Keratinocyte (primary cell): ENCODE measurements around the gene YWHAB. TPM values are rescaled to one million over a fixed set of nuclear protein-coding genes. Genes with fewer than 3 reads are reported as not detected.

Experiments
- DNase-seq: peaks from one replicate; pipeline ENCODE4 v3.0.0-alpha.2; 2011; ENCODE audit warnings: low read depth, missing footprints, low spot score
- FAIRE-seq: peaks from 2 replicates; lab custom pipeline; 2011; peaks lifted over from hg19 to GRCh38; lab: Jason Lieb, UNC
- H2AFZ ChIP-seq: 2 replicates; pipeline ENCODE4 v1.6.0; 2012; ENCODE audit warnings: low read length, control low read depth, inconsistent platforms; ENCODE audit not compliant: control insufficient read depth
- H3K27ac ChIP-seq: 2 replicates; pipeline ENCODE4 v1.5.1; 2011; ENCODE audit warnings: low read length; ENCODE audit not compliant: control insufficient read depth, insufficient read depth
- H3K27me3 ChIP-seq: 3 replicates; pipeline ENCODE4 v1.6.0; 2011; ENCODE audit warnings: low read length; ENCODE audit not compliant: control insufficient read depth, insufficient read depth; ENCODE audit errors: extremely low read depth
- H3K36me3 ChIP-seq, 2 experiments: 2 replicates in 1 of 2; 3 replicates in 1 of 2; pipeline ENCODE4 v1.5.1; 2011; ENCODE audit warnings: low read length in 2 of 2, mild to moderate bottlenecking in 1 of 2; ENCODE audit not compliant: control insufficient read depth in 2 of 2, insufficient read depth in 2 of 2; ENCODE audit errors: extremely low read depth in 1 of 2
- H3K4me1 ChIP-seq: 3 replicates; pipeline ENCODE4 v1.5.1; 2011; ENCODE audit warnings: low read length; ENCODE audit not compliant: control insufficient read depth, insufficient read depth; ENCODE audit errors: extremely low read depth
- H3K4me2 ChIP-seq: 3 replicates; pipeline ENCODE4 v1.6.0; 2011; ENCODE audit warnings: low read depth, low read length; ENCODE audit not compliant: control insufficient read depth, insufficient read depth; ENCODE audit errors: extremely low read depth
- H3K4me3 ChIP-seq, 3 experiments: fragments of 200-600 bp in 1 of 3; sonication (generic) in 1 of 3; 2 replicates in 2 of 3; 3 replicates in 1 of 3; pipeline ENCODE4 v1.5.1; 2011 to 2016; ENCODE audit warnings: low read length in 3 of 3, mild to moderate bottlenecking in 3 of 3, control low read depth in 2 of 3, inconsistent platforms in 1 of 3, low read depth in 1 of 3, mixed read lengths in 1 of 3, mixed run types in 1 of 3, moderate library complexity in 1 of 3; ENCODE audit not compliant: control insufficient read depth in 2 of 3, insufficient read depth in 2 of 3; ENCODE audit errors: extremely low read depth in 1 of 3
- H3K79me2 ChIP-seq: 2 replicates; pipeline ENCODE4 v1.6.0; 2012; ENCODE audit warnings: low read length; ENCODE audit not compliant: control insufficient read depth, insufficient read depth
- H3K9ac ChIP-seq: 3 replicates; pipeline ENCODE4 v1.6.0; 2011; ENCODE audit warnings: low read length; ENCODE audit not compliant: control insufficient read depth, insufficient read depth; ENCODE audit errors: extremely low read depth
- H3K9me1 ChIP-seq: 3 replicates; pipeline ENCODE4 v1.6.0; 2011; ENCODE audit warnings: low read length; ENCODE audit not compliant: control insufficient read depth, insufficient read depth; ENCODE audit errors: extremely low read depth
- H3K9me3 ChIP-seq: 2 replicates; pipeline ENCODE4 v1.5.1; 2012; ENCODE audit warnings: low read depth, low read length; ENCODE audit not compliant: control insufficient read depth
- H4K20me1 ChIP-seq: 3 replicates; pipeline ENCODE4 v1.6.0; 2011; ENCODE audit warnings: low read length; ENCODE audit not compliant: control insufficient read depth, insufficient read depth; ENCODE audit errors: extremely low read depth
- EZH2 ChIP-seq: IDR thresholded peaks from one replicate; pipeline ENCODE4 v1.6.1; 2012; ENCODE audit warnings: inconsistent platforms, mild to moderate bottlenecking, low read length, moderate library complexity
- dilution Hi-C: fragments of 300-500 bp; cut with MboI; formaldehyde crosslinking; loops from one replicate; pipeline ENCODE4 v1.7.0; 2020; ENCODE audit warnings: low sequenced_read_pairs; ENCODE audit not compliant: extremely low pct_ligation_motif_present
- polyA minus RNA-seq, 3 experiments: library from RNA; depleted of rRNA, polyadenylated mRNA; stranded (reverse); fragments of >200 nt; gene quantifications; 1 replicate in 1 of 3; 2 replicates in 1 of 3; 3 replicates in 1 of 3; pipeline ENCODE4 v1.2.3, GENCODE V29; 2011
- polyA plus RNA-seq, 5 experiments: library from polyadenylated mRNA; depleted of rRNA in 3 of 5; stranded (reverse) in 3 of 5; stranded (forward) in 1 of 5; unstranded in 1 of 5; fragments of >200 nt; gene quantifications; 1 replicate in 1 of 5; 2 replicates in 3 of 5; 3 replicates in 1 of 5; pipeline versions ENCODE4 v1.2.1 to v1.2.3, GENCODE V29; 2011 to 2012; ENCODE audit warnings: missing spikeins in 2 of 5, low read depth in 1 of 5, low replicate concordance in 1 of 5
- TF ChIP-seq, protein P1 (sequence below), 3 experiments: IDR thresholded peaks in 1 of 3; conservative IDR thresholded peaks in 1 of 3; optimal IDR thresholded peaks in 1 of 3; 2 replicates in 2 of 3; 3 replicates in 1 of 3; pipeline versions ENCODE3 to v1.5.1; 2011; ENCODE audit warnings: low read length in 3 of 3, mild to moderate bottlenecking in 3 of 3, moderate library complexity in 2 of 3, control low read depth in 1 of 3, inconsistent platforms in 1 of 3; ENCODE audit not compliant: insufficient read depth in 2 of 3; ENCODE audit errors: extremely low read depth in 1 of 3

Gene YWHAB
- 135 to 269 TPM (median 214 TPM) in 3 replicates for polyA plus RNA-seq
- 384 TPM for polyA plus RNA-seq (2011; ENCODE audit: low read depth)
- polyA plus RNA-seq (2011; cell fraction: cytosol; rRNA removed): 179 and 280 TPM in 2 replicates
- 115 and 146 TPM in 2 replicates for polyA plus RNA-seq (2011; cell fraction: nucleus; rRNA removed)
- 103 and 243 TPM in 2 replicates for polyA plus RNA-seq (2012; ENCODE audit: low replicate concordance)
- 27.3 to 118 TPM (median 68.6 TPM) in 3 replicates for polyA minus RNA-seq
- polyA minus RNA-seq (2011; cell fraction: cytosol; rRNA and poly(A)+ RNA removed): 75.0 TPM
- polyA minus RNA-seq (2011; cell fraction: nucleus; rRNA and poly(A)+ RNA removed): 32.5 and 67.1 TPM in 2 replicates

DNA sequence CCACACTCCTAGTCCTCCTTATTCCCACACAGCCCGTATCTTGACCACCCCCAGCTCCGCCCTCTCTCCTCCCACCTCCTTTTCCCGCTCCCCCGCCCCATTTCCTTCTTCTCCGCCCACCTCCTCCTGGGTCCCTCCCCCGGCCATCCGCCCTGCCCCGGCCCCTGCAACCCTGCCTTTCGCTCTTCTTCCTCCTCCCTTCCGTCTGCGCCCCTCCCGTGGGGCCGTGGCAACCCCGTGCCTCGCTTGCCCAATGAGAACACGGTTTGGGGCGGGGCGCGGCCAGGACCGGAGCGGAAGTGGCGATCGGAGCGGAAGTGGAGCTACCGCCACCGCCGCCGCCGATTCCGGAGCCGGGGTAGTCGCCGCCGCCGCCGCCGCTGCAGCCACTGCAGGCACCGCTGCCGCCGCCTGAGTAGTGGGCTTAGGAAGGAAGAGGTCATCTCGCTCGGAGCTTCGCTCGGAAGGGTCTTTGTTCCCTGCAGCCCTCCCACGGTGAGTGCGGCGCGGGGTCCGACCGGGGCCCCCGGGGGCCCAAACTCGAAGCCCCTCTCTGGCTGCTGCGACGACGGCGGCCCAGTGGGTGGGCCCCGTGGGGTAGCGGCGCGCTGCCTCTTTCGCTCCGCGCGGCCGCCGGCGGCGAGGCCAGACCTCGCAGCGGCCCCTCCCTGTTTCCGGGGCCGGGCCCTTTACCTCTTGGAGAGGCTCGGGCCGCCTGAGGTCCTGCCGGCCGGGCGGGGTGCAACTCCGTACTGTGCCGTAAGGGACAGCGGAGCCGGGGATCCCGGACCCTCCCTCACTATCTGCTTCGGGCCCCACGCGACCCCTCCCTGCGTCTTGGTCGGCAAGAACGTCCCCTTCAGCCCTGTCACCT is at the start of gene YWHAB:
Gene YWHAB, plus strand, starts transcription at position 314 of the 874 bp plus-strand sequence. CDS start 15,829 bp downstream, outside the sequence.
- peak within 1 kb of the TSS; percentile 92 for H2AFZ ChIP-seq
- dilution Hi-C loops: no loop called here
- H3K27me3 ChIP-seq: no peaks in the 10 kb centered on the region
- peaks cover 0 to 17% of the 10 kb centered on the region in 2 experiments for H3K36me3 ChIP-seq
- FAIRE-seq (no peak), DNase-seq (peak; percentile 57)
- H3K9me3 ChIP-seq: no peaks in the 10 kb centered on the region
- H3K4me2 ChIP-seq: peak within 1 kb of the TSS; percentile 91
- H3K4me3 ChIP-seq: peak within 1 kb of the TSS; percentile 78 to 98 (median 93)
- peaks cover 31% of the 10 kb centered on the region for H3K4me1 ChIP-seq
- H4K20me1 ChIP-seq: peaks cover 26% of the 10 kb centered on the region
- no peak for TF ChIP-seq EZH2
- TF ChIP-seq, protein P1, sequence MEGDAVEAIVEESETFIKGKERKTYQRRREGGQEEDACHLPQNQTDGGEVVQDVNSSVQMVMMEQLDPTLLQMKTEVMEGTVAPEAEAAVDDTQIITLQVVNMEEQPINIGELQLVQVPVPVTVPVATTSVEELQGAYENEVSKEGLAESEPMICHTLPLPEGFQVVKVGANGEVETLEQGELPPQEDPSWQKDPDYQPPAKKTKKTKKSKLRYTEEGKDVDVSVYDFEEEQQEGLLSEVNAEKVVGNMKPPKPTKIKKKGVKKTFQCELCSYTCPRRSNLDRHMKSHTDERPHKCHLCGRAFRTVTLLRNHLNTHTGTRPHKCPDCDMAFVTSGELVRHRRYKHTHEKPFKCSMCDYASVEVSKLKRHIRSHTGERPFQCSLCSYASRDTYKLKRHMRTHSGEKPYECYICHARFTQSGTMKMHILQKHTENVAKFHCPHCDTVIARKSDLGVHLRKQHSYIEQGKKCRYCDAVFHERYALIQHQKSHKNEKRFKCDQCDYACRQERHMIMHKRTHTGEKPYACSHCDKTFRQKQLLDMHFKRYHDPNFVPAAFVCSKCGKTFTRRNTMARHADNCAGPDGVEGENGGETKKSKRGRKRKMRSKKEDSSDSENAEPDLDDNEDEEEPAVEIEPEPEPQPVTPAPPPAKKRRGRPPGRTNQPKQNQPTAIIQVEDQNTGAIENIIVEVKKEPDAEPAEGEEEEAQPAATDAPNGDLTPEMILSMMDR (optimal IDR thresholded peaks at IDR 0.05 in 1 of 3, IDR thresholded peaks at IDR 0.05 in 1 of 3, conservative IDR thresholded peaks at IDR 0.05 in 1 of 3; ENCODE audit: extremely low read depth in 1 of 3, insufficient read depth in 2 of 3, low read length in 3 of 3): peak in 1 of 3 experiments; percentile 14
- peak within 1 kb of the TSS; percentile 86 for H3K27ac ChIP-seq
- peak within 1 kb of the TSS; percentile 96 for H3K9ac ChIP-seq
- H3K79me2 ChIP-seq: peaks cover 49% of the 10 kb centered on the region
- H3K9me1 ChIP-seq: no peaks in the 10 kb centered on the region

DNA sequence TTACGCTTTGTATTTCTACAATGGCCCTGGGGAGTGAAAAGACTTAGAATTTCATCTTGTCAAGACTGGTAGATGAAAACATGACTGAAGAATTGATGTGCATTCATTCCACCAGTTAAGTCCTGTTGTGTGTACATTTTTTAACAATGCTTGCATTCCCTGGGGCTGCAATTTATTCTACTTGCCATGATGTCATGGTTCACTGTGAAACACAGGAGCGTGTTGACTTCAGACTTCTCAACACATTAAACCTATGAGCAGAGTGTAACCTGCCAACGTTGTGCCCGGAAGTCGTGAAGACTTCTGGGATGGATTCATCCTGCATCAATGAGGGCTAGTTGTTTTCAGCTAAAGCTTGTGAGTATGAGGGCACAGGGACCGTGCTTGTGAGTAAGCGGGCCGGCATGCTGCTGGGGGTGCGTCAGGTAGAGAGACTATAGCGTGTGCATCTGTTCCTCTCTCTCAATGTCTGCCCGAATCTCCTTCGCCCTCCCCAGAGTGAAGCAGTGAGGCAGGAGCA is 48.8 kb upstream of the YWHAB start:
- no peak overlapping the region for H3K27ac ChIP-seq
- no peak overlapping the region for H3K4me2 ChIP-seq
- no peak overlapping the region for H2AFZ ChIP-seq
- peaks cover 26% of the 10 kb centered on the region for H3K27me3 ChIP-seq
- H4K20me1 ChIP-seq: no peaks in the 10 kb centered on the region
- FAIRE-seq: no peak
- DNase-seq: no peak
- no peaks in the 10 kb centered on the region for H3K9me1 ChIP-seq
- no peaks in the 10 kb centered on the region for H3K36me3 ChIP-seq
- H3K9ac ChIP-seq: no peak overlapping the region
- H3K9me3 ChIP-seq: no peaks in the 10 kb centered on the region
- H3K4me3 ChIP-seq: no peak overlapping the region
- no peaks in the 10 kb centered on the region for H3K4me1 ChIP-seq
- TF ChIP-seq, protein P1 (optimal IDR thresholded peaks at IDR 0.05 in 1 of 3, IDR thresholded peaks at IDR 0.05 in 1 of 3, conservative IDR thresholded peaks at IDR 0.05 in 1 of 3; ENCODE audit: extremely low read depth in 1 of 3, insufficient read depth in 2 of 3, low read length in 3 of 3): no peak
- TF ChIP-seq EZH2: no peak
- H3K79me2 ChIP-seq: no peaks in the 10 kb centered on the region
- dilution Hi-C loops: no loop called here
